SK-N-SH (cell line): ENCODE measurements around the gene TTC23.

Experiments
- EP300 ChIP-seq, 2 experiments: IDR thresholded peaks; 2 replicates each; pipeline versions ENCODE4 v1.4.0 to v1.6.1; 2012; ENCODE audit warnings: borderline replicate concordance in 1 of 2, low read depth in 1 of 2, low read length in 1 of 2
- EZH2phosphoT487 ChIP-seq: fragments of 200-600 bp; sonication (generic); IDR thresholded peaks from 2 replicates; pipeline ENCODE4 v1.6.1; 2017; ENCODE audit warnings: low read depth, mixed run types, mild to moderate bottlenecking, antibody characterized with exemption, moderate library complexity, borderline replicate concordance
- NFIC ChIP-seq: IDR thresholded peaks from 2 replicates; pipeline ENCODE4 v1.4.0; 2012; ENCODE audit warnings: borderline replicate concordance
- TAF1 ChIP-seq: IDR thresholded peaks from 2 replicates; pipeline ENCODE4 v1.6.1; 2012; ENCODE audit warnings: low read depth, mild to moderate bottlenecking, low read length, moderate library complexity, borderline replicate concordance
- TF ChIP-seq, protein P1 (sequence below): IDR thresholded peaks from 2 replicates; pipeline ENCODE4 v1.4.0; 2012; ENCODE audit warnings: low read depth

DNA sequence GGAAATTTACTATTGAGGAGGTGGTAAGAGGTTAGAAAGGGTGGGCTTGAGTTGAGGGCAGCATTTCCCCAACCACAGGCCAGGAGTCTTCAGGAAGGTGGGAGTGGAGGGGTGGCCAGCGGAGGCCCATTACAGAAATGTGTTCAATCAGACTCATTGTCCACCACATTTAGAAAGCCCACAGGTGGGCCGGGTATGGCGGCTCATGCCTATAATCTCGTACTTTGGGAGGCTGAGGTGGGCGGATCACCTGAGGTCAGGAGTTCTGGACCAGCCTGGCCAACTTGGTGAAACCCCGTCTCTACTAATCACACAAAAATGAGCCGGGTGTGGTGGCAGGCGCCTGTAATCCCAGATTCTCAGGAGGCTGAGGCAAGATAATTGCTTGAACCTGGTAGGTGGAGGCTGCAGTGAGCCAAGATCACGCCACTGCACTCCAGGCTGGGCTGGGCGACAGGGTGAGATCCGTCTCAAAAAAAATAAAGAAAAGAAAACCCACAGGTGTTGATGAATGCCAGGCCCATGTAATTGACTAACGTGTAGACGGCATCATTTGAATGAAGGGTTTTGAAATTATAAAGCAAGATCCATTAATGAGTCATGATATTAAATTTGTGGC is 156.7 kb downstream of the TTC23 start:
- TF ChIP-seq EZH2phosphoT487 (no peak), EP300 (IDR thresholded peaks at IDR 0.05; ENCODE audit: borderline replicate concordance in 1 of 2, low read depth in 1 of 2, low read length in 1 of 2) (no peak), NFIC (no peak), TAF1 (no peak)
- TF ChIP-seq, protein P1, sequence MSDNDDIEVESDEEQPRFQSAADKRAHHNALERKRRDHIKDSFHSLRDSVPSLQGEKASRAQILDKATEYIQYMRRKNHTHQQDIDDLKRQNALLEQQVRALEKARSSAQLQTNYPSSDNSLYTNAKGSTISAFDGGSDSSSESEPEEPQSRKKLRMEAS, result no peak
